Thyroid gland (tissue), 4 donors: ENCODE measurements around the gene LILRA6.

Experiments
- POLR2A ChIP-seq, 2 donors: fragments of 450-650 bp; IDR thresholded peaks; one replicate each; pipeline ENCODE4 v1.6.1; 2017; ENCODE audit warnings: antibody characterized with exemption in 2 of 2, mild to moderate bottlenecking in 2 of 2, moderate library complexity in 1 of 2
- TF ChIP-seq, protein P1 (sequence below), 6 experiments: fragments of 200-600 bp in 3 of 6; fragments of 450-650 bp in 3 of 6; sonication (generic) in 3 of 6; IDR thresholded peaks; one replicate each; pipeline ENCODE4 v1.5.1; 2016 to 2019; ENCODE audit warnings: antibody characterized with exemption in 6 of 6, mild to moderate bottlenecking in 2 of 6, inconsistent platforms in 1 of 6, moderate library complexity in 1 of 6

DNA sequence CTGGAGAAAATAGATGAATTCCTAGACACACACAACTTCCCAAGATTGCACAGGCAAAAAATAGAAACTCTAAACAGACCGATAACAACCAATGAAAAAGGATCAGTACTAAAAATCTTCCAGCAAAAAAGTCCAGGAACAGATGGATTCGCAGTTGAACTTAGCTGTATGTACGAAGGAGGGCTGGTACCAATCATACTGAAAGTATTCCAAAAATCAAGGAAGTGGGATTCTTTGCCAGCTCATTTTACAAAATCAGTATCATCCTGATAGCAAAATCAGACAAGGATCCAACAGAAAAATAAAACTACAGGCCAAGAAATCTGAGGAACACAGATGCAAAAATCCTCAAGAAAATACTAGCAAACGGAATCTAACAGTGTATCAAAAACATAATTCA, 44.9 kb upstream of the LILRA6 start:
- TF ChIP-seq, protein P1, sequence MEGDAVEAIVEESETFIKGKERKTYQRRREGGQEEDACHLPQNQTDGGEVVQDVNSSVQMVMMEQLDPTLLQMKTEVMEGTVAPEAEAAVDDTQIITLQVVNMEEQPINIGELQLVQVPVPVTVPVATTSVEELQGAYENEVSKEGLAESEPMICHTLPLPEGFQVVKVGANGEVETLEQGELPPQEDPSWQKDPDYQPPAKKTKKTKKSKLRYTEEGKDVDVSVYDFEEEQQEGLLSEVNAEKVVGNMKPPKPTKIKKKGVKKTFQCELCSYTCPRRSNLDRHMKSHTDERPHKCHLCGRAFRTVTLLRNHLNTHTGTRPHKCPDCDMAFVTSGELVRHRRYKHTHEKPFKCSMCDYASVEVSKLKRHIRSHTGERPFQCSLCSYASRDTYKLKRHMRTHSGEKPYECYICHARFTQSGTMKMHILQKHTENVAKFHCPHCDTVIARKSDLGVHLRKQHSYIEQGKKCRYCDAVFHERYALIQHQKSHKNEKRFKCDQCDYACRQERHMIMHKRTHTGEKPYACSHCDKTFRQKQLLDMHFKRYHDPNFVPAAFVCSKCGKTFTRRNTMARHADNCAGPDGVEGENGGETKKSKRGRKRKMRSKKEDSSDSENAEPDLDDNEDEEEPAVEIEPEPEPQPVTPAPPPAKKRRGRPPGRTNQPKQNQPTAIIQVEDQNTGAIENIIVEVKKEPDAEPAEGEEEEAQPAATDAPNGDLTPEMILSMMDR (IDR thresholded peaks at IDR 0.05) = no peak
- TF ChIP-seq POLR2A (IDR thresholded peaks at IDR 0.05) = no peak
